ENCODE measurements around the gene LPP. TPM values are rescaled to one million over a fixed set of nuclear protein-coding genes. Genes with fewer than 3 reads are reported as not detected.

Gene LPP
- total RNA-seq, 6 experiments from 2014 or later: 41.5 to 90.5 (median 69.5) TPM

DNA sequence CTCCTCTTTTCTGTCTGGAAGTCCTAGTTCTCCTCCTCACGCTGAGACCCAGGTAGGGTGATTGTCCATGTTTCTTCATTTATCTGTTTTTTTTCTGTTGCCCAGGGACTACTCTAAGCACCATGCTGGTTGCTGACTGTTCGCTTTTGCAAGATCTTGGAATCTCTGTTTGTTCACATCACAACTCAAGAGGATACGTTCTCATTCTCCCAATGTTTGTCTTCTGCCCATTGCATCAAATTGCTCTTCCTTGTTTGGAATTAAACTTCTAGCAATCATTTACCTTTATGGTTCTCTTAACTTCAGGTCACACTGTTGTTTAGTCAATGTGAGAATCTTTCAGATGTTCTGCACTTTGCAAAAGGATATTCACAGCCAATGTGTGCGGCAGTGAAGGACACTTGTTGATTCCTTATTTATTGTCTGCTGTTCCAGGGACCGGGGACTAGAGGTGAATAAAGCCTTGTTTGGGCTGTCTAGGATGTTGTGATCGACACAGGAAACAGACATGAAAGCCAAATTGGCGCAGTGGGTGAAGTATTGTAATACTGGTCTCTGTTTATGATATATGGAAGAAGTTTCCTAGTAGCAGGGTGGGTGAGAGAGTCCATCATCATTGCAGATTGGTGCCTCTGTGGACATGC, 24.5 kb downstream of the LPP start:
- peak overlapping the region in 1 of 3 donors; percentile 51 for H3K27ac ChIP-seq
- intact Hi-C loops (cut with DNase I): no loop called here
- no peak overlapping the region for H3K4me3 ChIP-seq
- H3K4me1 ChIP-seq: peaks cover 0 to 45% (median 7%) of the 10 kb centered on the region in 4 donors
- DNase-seq: no peak
- peak in 3 of 4 donors; percentile 24 to 57 (median 52) for ATAC-seq
- 71% methylated on average over 7 of the region's 7 CpGs for WGBS (ENCODE audit: insufficient coverage, low coverage, low lambda C conversion rate, missing lambda C conversion rate)
- no peaks in the 10 kb centered on the region for H3K9me3 ChIP-seq
- H3K36me3 ChIP-seq: no peaks in the 10 kb centered on the region
- no peaks in the 10 kb centered on the region for H3K27me3 ChIP-seq
- TF ChIP-seq POLR2A (IDR thresholded peaks at IDR 0.05) (no peak), CTCF (IDR thresholded peaks at IDR 0.05) (no peak)

- DNase-seq (no peak), ATAC-seq (no peak)
- H3K4me1 ChIP-seq: peaks cover 0 to 41% (median 7%) of the 10 kb centered on the region in 4 donors
- TF ChIP-seq CTCF (IDR thresholded peaks at IDR 0.05): no peak
- no peak for TF ChIP-seq POLR2A (IDR thresholded peaks at IDR 0.05)
- no peaks in the 10 kb centered on the region for H3K9me3 ChIP-seq
- H3K27me3 ChIP-seq: no peaks in the 10 kb centered on the region
- no peak overlapping the region for H3K4me3 ChIP-seq
- WGBS (ENCODE audit: insufficient coverage, low coverage, low lambda C conversion rate, missing lambda C conversion rate): 75% methylated on average over 15 of the region's 16 CpGs
- H3K27ac ChIP-seq: no peak overlapping the region
- intact Hi-C loops (cut with DNase I): no loop called here
- no peaks in the 10 kb centered on the region for H3K36me3 ChIP-seq
Measured at GRCh38 chr3:188179006-188179966, 25.3 kb downstream of the LPP start.

DNA sequence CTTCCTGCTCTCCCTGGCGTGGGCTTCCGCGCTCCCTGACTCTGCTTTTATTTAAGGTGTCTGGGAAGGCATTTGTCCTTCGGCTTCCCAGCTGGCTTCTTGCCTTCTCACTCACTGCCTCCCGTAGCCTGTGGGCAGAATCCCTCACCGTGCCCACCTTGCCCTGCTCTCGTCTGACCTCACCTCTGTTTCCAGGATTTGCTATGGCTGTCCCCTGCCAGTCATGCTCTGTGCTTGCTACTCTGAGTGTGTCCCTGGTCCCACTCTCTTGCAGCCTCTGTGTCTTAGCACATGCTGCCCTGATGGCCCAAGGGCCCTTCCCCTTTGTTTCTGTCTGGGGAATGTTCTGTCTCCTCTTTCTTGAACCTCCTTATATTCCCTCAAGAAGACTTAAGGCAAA, 26.2 kb downstream of the LPP start:
- DNase-seq (no peak), ATAC-seq (no peak)
- TF ChIP-seq CTCF (IDR thresholded peaks at IDR 0.05) (no peak), POLR2A (IDR thresholded peaks at IDR 0.05) (no peak)
- Histone ChIP-seq H3K27me3 (no peaks in the 10 kb centered on the region), H3K27ac (no peak overlapping the region), H3K4me3 (no peak overlapping the region), H3K9me3 (no peaks in the 10 kb centered on the region), H3K36me3 (no peaks in the 10 kb centered on the region), H3K4me1 (peaks cover 0 to 41% (median 7%) of the 10 kb centered on the region in 4 donors)
- 94% methylated on average over 6 of the region's 7 CpGs for WGBS (ENCODE audit: insufficient coverage, low coverage, low lambda C conversion rate, missing lambda C conversion rate)
- intact Hi-C loops (cut with DNase I): no loop called here

DNA sequence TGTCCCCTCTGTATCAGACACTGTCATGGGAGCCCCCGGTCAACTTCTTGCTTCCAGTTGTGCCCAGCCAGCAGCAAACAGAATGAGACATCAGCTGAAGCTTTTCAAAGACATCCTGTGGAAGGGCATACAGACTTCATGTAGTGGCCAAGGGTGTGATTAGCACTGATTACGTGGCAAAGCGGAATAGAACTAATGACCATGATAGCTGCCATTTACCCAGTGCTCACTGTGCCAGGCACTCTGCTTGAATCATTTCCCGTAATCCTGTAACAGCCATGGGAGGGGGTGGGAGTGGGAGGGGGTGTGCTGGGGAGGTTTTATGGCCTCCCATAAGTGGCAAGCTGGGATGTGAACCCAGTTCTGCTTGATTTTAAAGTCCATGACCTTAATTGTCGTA, 29.5 kb downstream of the LPP start:
- 83% methylated on average over 4 of the region's 5 CpGs for WGBS (ENCODE audit: insufficient coverage, low coverage, low lambda C conversion rate, missing lambda C conversion rate)
- no peaks in the 10 kb centered on the region for H3K9me3 ChIP-seq
- H3K27ac ChIP-seq: no peak overlapping the region
- H3K4me1 ChIP-seq: peaks cover 0 to 36% (median 7%) of the 10 kb centered on the region in 4 donors
- H3K27me3 ChIP-seq: no peaks in the 10 kb centered on the region
- no peaks in the 10 kb centered on the region for H3K36me3 ChIP-seq
- intact Hi-C loops (cut with DNase I): no loop called here
- no peak for ATAC-seq
- TF ChIP-seq POLR2A (IDR thresholded peaks at IDR 0.05) (no peak), CTCF (IDR thresholded peaks at IDR 0.05) (no peak)
- no peak overlapping the region for H3K4me3 ChIP-seq
- DNase-seq: no peak

All from right lobe of liver (tissue), 6 donors.